GM12891 (cell line): ENCODE measurements around the gene RAB20.

ENCODE experiments used
- PAX5 ChIP-seq: IDR thresholded peaks from 2 replicates; pipeline ENCODE4 v1.6.1; 2011; ENCODE audit warnings: low read length, moderate library complexity, mild to moderate bottlenecking; ENCODE audit not compliant: insufficient read depth, severe bottlenecking
- POLR2A ChIP-seq: IDR thresholded peaks from 2 replicates; pipeline ENCODE4 v1.6.1; 2011; ENCODE audit warnings: low read depth, low read length, control low read depth
- POLR2AphosphoS5 ChIP-seq: IDR thresholded peaks from 2 replicates; pipeline ENCODE4 v1.6.1; 2011; ENCODE audit warnings: low read depth, low read length, control low read depth
- POU2F2 ChIP-seq: IDR thresholded peaks from 2 replicates; pipeline ENCODE4 v1.6.1; 2011; ENCODE audit warnings: low read depth, mild to moderate bottlenecking, control low read depth, low read length, moderate library complexity
- SPI1 ChIP-seq: IDR thresholded peaks from 2 replicates; pipeline ENCODE4 v1.6.1; 2011; ENCODE audit warnings: low read depth, low read length, control low read depth
- TAF1 ChIP-seq: IDR thresholded peaks from 2 replicates; pipeline ENCODE4 v1.6.1; 2011; ENCODE audit warnings: low read depth, low read length, control low read depth

DNA sequence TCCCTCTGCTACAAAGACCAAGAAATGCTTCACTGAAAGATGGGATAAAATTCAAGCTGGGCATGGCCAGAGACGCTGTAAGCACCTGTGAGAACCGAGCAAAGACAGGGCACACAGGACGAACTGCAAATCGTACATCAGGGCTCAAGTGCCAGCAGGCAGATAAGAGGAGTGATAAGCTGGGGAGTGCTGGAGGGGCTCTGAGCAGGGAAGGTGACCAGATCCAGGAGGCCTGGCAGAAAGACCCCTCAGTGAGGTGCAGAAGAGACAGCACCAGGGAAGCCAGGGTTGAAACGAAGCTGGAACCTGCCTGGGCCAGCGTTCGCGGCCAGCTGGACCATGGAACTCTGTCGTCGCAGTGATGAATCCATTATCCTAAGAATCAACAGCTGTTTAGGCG is 10.2 kb downstream of the RAB20 start:
- TF ChIP-seq POLR2A (no peak), POLR2AphosphoS5 (no peak), PAX5 (no peak), TAF1 (no peak), SPI1 (no peak), POU2F2 (no peak)
